HepG2 (cell line): ENCODE measurements around the gene ASTN2. TPM values are rescaled to one million over a fixed set of nuclear protein-coding genes. Genes with fewer than 3 reads are reported as not detected.

Source experiments
- ARHGAP35 ChIP-seq: sonication (generic); formaldehyde crosslinking; IDR thresholded peaks from 2 replicates; pipeline ENCODE4 v1.9.0; 2022; ENCODE audit warnings: mild to moderate bottlenecking, inconsistent platforms, moderate library complexity, missing genetic modification reagents, borderline replicate concordance
- HBP1 ChIP-seq: IDR thresholded peaks from 2 replicates; pipeline ENCODE4 v1.6.1; 2016; ENCODE audit warnings: low read depth, control low read depth
- JUNB ChIP-seq: sonication (generic); formaldehyde crosslinking; IDR thresholded peaks from 2 replicates; pipeline ENCODE4 v1.8.0; 2022; ENCODE audit warnings: missing genetic modification reagents, mild to moderate bottlenecking, borderline replicate concordance
- KLF6 ChIP-seq: IDR thresholded peaks from 2 replicates; pipeline ENCODE4 v1.8.0; 2016; ENCODE audit warnings: missing biosample characterization, missing genetic modification reagents
- MTF2 ChIP-seq: sonication (generic); formaldehyde crosslinking; IDR thresholded peaks from 2 replicates; pipeline ENCODE4 v1.5.0; 2020; ENCODE audit warnings: missing genetic modification reagents, borderline replicate concordance
- ONECUT2 ChIP-seq: sonication (generic); formaldehyde crosslinking; IDR thresholded peaks from 2 replicates; pipeline ENCODE4 v1.4.0; 2020; ENCODE audit warnings: missing genetic modification reagents
- ZFAT ChIP-seq: sonication (generic); formaldehyde crosslinking; conservative IDR thresholded peaks from 2 replicates; pipeline ENCODE4 v1.8.1; 2023; ENCODE audit warnings: missing genetic modification reagents, inconsistent platforms
- ZFP36L2 ChIP-seq: sonication (generic); formaldehyde crosslinking; IDR thresholded peaks from 2 replicates; pipeline ENCODE4 v1.4.0; 2020; ENCODE audit warnings: missing genetic modification reagents
- ZFP37 ChIP-seq: sonication (generic); formaldehyde crosslinking; IDR thresholded peaks from 2 replicates; pipeline ENCODE4 v1.4.0; 2020; ENCODE audit warnings: missing genetic modification reagents, borderline replicate concordance
- ZFX ChIP-seq: sonication (generic); formaldehyde crosslinking; IDR thresholded peaks from 2 replicates; pipeline ENCODE4 v1.4.0; 2020; ENCODE audit warnings: mild to moderate bottlenecking, low read depth, missing genetic modification reagents, moderate library complexity
- ZFYVE20 ChIP-seq: sonication (generic); formaldehyde crosslinking; IDR thresholded peaks from 2 replicates; pipeline ENCODE4 v1.8.0; 2023; ENCODE audit warnings: low read depth, mild to moderate bottlenecking, moderate library complexity, missing genetic modification reagents, borderline replicate concordance
- ZMYM3 ChIP-seq: sonication (generic); formaldehyde crosslinking; IDR thresholded peaks from 2 replicates; pipeline ENCODE4 v1.5.1; 2020; ENCODE audit warnings: mild to moderate bottlenecking, missing genetic modification reagents
- ZNF10 ChIP-seq: sonication (generic); formaldehyde crosslinking; IDR thresholded peaks from 2 replicates; pipeline ENCODE4 v1.4.0; 2020; ENCODE audit warnings: mild to moderate bottlenecking, low read depth, missing genetic modification reagents, borderline replicate concordance
- ZNF430 ChIP-seq: sonication (generic); formaldehyde crosslinking; IDR thresholded peaks from 2 replicates; pipeline ENCODE4 v1.9.0; 2021; ENCODE audit warnings: mild to moderate bottlenecking, missing genetic modification reagents
- ZNF710 ChIP-seq: sonication (generic); formaldehyde crosslinking; IDR thresholded peaks from 2 replicates; pipeline ENCODE4 v1.5.0; 2020; ENCODE audit warnings: mild to moderate bottlenecking, missing genetic modification reagents, borderline replicate concordance
- ZNF746 ChIP-seq: sonication (generic); formaldehyde crosslinking; IDR thresholded peaks from 2 replicates; pipeline ENCODE4 v1.8.0; 2022; ENCODE audit warnings: mild to moderate bottlenecking, missing genetic modification reagents
- ZNF766 ChIP-seq: sonication (generic); formaldehyde crosslinking; IDR thresholded peaks from 2 replicates; pipeline ENCODE4 v1.5.0; 2020; ENCODE audit warnings: missing genetic modification reagents, borderline replicate concordance
- ZNF780A ChIP-seq: sonication (generic); formaldehyde crosslinking; IDR thresholded peaks from 2 replicates; pipeline ENCODE4 v1.8.0; 2022; ENCODE audit warnings: mild to moderate bottlenecking, missing genetic modification reagents, moderate library complexity
- ZNF781 ChIP-seq: sonication (generic); formaldehyde crosslinking; IDR thresholded peaks from 2 replicates; pipeline ENCODE4 v1.5.1; 2020; ENCODE audit warnings: borderline replicate concordance, mild to moderate bottlenecking, missing genetic modification reagents; ENCODE audit errors: not compliant biosample characterization
- polyA plus RNA-seq, 8 experiments: library from polyadenylated mRNA; depleted of rRNA in 3 of 8; stranded (reverse) in 7 of 8; unstranded in 1 of 8; fragments of >200 nt; fragmentation: Illumina TruSeq in 4 of 8; extraction: Trizol in 4 of 8; gene quantifications; 2 replicates each; pipeline versions ENCODE4 v1.2.1 to v1.2.3, GENCODE V29; 2011 to 2016; ENCODE audit warnings: low read depth in 4 of 8, missing spikeins in 1 of 8, mixed read lengths in 1 of 8; ENCODE audit not compliant: insufficient read depth in 1 of 8
- total RNA-seq, 5 experiments: library from RNA; depleted of rRNA; stranded (reverse); fragments of >200 nt; fragmentation: Illumina TruSeq; extraction: Trizol; gene quantifications; 2 replicates each; pipeline ENCODE4 v1.2.3, GENCODE V29; 2016; ENCODE audit warnings: low read depth in 1 of 5
- TF ChIP-seq, protein P1 (sequence below): sonication (generic); formaldehyde crosslinking; conservative IDR thresholded peaks from 2 replicates; pipeline ENCODE4 v1.8.0; 2022; ENCODE audit warnings: mild to moderate bottlenecking, moderate library complexity, missing genetic modification reagents
- TF ChIP-seq, protein P2 (sequence below): IDR thresholded peaks from 2 replicates; pipeline ENCODE4 v1.6.1; 2016; ENCODE audit warnings: low read depth

Gene ASTN2
- total and polyA plus RNA-seq, 2 of the 13 experiments (the other 11 are each of a cell fraction or from before 2014, with no cell fraction given), result 5.2 to 13.5 TPM

DNA sequence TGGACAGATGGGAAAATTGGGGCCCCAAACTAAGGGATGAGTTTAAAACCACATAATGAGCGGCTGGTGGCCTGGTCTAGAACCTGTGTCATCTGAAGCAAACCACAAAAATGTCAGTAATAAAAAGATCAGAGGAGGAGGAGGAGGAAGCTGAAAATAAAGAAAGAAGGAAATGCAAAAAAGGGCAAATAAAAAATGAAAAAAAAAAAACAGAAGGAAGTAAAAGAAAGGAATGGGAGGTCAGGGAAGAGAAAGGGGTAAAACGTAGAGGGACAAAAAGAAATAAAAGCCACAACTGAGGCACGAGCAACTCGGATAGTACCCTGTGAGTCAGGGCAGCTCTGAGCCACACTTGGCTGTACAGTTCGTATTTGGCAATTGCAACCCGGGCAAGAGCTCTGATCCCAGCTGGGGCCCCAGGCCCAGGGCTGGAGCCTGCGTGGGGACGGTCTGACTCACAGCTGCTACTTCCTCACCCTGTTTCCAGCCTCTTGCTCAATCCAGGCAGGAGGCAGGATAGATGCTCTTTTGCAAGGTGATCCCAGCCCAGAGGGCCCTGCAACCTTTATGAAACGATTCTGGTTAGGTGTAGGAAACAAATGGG, 865.7 kb downstream of the ASTN2 start (continued):
- TF ChIP-seq ZNF710 (peak; percentile 57; the same call in 1 of the 2 replicates), ZNF780A (CRISPR knock-in tag) (no peak), ZNF781 (no peak), ZNF766 (CRISPR knock-in tag) (0 out of 2 replicates have a peak, but pooled peaks have one; percentile 23), ONECUT2 (CRISPR knock-in tag) (no peak), ZFAT (CRISPR knock-in tag) (no peak), KLF6 (peak; percentile 55; the same call in 1 of the 2 replicates), ZNF746 (CRISPR knock-in tag) (peak; percentile 36; the same call in 1 of the 2 replicates), ARHGAP35 (CRISPR knock-in tag) (no peak), ZMYM3 (peak; percentile 81; the same call in 1 of the 2 replicates), ZFX (CRISPR knock-in tag) (peak; percentile 65), ZFP36L2 (no peak), ZFP37 (CRISPR knock-in tag) (no peak), ZFYVE20 (no peak), HBP1 (CRISPR knock-in tag) (no peak), ZNF10 (CRISPR knock-in tag) (no peak), MTF2 (no peak), ZNF430 (CRISPR knock-in tag) (no peak; the same call in 1 of the 2 replicates), JUNB (no peak)
- TF ChIP-seq, protein P1, sequence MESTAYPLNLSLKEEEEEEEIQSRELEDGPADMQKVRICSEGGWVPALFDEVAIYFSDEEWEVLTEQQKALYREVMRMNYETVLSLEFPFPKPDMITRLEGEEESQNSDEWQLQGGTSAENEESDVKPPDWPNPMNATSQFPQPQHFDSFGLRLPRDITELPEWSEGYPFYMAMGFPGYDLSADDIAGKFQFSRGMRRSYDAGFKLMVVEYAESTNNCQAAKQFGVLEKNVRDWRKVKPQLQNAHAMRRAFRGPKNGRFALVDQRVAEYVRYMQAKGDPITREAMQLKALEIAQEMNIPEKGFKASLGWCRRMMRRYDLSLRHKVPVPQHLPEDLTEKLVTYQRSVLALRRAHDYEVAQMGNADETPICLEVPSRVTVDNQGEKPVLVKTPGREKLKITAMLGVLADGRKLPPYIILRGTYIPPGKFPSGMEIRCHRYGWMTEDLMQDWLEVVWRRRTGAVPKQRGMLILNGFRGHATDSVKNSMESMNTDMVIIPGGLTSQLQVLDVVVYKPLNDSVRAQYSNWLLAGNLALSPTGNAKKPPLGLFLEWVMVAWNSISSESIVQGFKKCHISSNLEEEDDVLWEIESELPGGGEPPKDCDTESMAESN (CRISPR knock-in tag), result peak; percentile 53; the same call in 1 of the 2 replicates
- TF ChIP-seq, protein P2, sequence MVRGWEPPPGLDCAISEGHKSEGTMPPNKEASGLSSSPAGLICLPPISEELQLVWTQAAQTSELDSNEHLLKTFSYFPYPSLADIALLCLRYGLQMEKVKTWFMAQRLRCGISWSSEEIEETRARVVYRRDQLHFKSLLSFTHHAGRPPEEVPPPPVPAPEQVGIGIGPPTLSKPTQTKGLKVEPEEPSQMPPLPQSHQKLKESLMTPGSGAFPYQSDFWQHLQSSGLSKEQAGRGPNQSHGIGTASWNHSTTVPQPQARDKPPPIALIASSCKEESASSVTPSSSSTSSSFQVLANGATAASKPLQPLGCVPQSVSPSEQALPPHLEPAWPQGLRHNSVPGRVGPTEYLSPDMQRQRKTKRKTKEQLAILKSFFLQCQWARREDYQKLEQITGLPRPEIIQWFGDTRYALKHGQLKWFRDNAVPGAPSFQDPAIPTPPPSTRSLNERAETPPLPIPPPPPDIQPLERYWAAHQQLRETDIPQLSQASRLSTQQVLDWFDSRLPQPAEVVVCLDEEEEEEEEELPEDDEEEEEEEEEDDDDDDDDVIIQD (CRISPR knock-in tag), result peak; percentile 65
